GM12892 (cell line): ENCODE data around the gene INSR.
A peak's percentile ranks its signal among the peaks of the same experiment; 100 is the strongest.
"Not testable (repeated sequence)": the region's sequence is repeated elsewhere in the genome, so short reads cannot be mapped to it uniquely, and the experiment has no call there.

Experiments
- DNase-seq: peaks from one replicate; pipeline ENCODE4 v3.0.0; 2011; ENCODE audit not compliant: insufficient read length
- FAIRE-seq: peaks from 2 replicates; lab custom pipeline; 2011; peaks lifted over from hg19 to GRCh38; lab: Jason Lieb, UNC
- POLR2A ChIP-seq: IDR thresholded peaks from 2 replicates; pipeline ENCODE4 v1.6.1; 2011; ENCODE audit warnings: low read depth, low read length, control low read depth
- POLR2AphosphoS5 ChIP-seq: IDR thresholded peaks from 2 replicates; pipeline ENCODE4 v1.6.1; 2011; ENCODE audit warnings: low read depth, low read length, control low read depth
- TAF1 ChIP-seq: IDR thresholded peaks from 2 replicates; pipeline ENCODE4 v1.6.1; 2011; ENCODE audit warnings: low read depth, mild to moderate bottlenecking, control low read depth, low read length, borderline replicate concordance

The INSR gene

GRCh38 chr19:7250057-7250596 is 44.1 kb downstream of the INSR start:
- FAIRE-seq: no peak
- TF ChIP-seq POLR2A: no peak
- TF ChIP-seq POLR2AphosphoS5: no peak
- no peak for TF ChIP-seq TAF1
- DNase-seq: no peak

- FAIRE-seq (peak; percentile 5), DNase-seq (no peak)
- TF ChIP-seq POLR2AphosphoS5 (no peak), TAF1 (no peak), POLR2A (no peak)
These were observed 47.1 kb downstream of the INSR start for GRCh38 chr19:7247155-7247554.

- peak; percentile 9 for FAIRE-seq
- TF ChIP-seq POLR2AphosphoS5 (no peak), TAF1 (no peak), POLR2A (no peak)
- no peak for DNase-seq
These were observed 47.6 kb downstream of the INSR start for GRCh38 chr19:7246601-7247000.

- TF ChIP-seq TAF1: no peak
- TF ChIP-seq POLR2A: no peak
- no peak for TF ChIP-seq POLR2AphosphoS5
- FAIRE-seq (peak; percentile 30), DNase-seq (no peak)
These were observed 51.5 kb downstream of the INSR start for GRCh38 chr19:7242601-7243258.

GRCh38 chr19:7238051-7238450 is 56.2 kb downstream of the INSR start:
- no peak for FAIRE-seq
- no peak for DNase-seq
- no peak for TF ChIP-seq POLR2A
- TF ChIP-seq POLR2AphosphoS5: no peak
- no peak for TF ChIP-seq TAF1

- DNase-seq: no peak
- TF ChIP-seq POLR2A (no peak), POLR2AphosphoS5 (no peak), TAF1 (no peak)
- FAIRE-seq: no peak
These were observed 58.1 kb downstream of the INSR start for GRCh38 chr19:7236153-7236552.

- no peak for FAIRE-seq
- TF ChIP-seq POLR2A (no peak), POLR2AphosphoS5 (no peak), TAF1 (no peak)
- no peak for DNase-seq
These were observed 63.4 kb downstream of the INSR start for GRCh38 chr19:7230826-7231225.

GRCh38 chr19:7229735-7230134 is 64.5 kb downstream of the INSR start:
- no peak for DNase-seq
- no peak for FAIRE-seq
- TF ChIP-seq POLR2AphosphoS5 (no peak), TAF1 (no peak), POLR2A (no peak)

GRCh38 chr19:7228935-7229541 is 65.2 kb downstream of the INSR start:
- FAIRE-seq (no peak), DNase-seq (no peak)
- TF ChIP-seq POLR2A: no peak
- no peak for TF ChIP-seq TAF1
- TF ChIP-seq POLR2AphosphoS5: no peak

GRCh38 chr19:7227735-7228134 is 66.5 kb downstream of the INSR start:
- FAIRE-seq (no peak), DNase-seq (no peak)
- TF ChIP-seq POLR2AphosphoS5: no peak
- TF ChIP-seq TAF1: no peak
- TF ChIP-seq POLR2A: no peak

GRCh38 chr19:7227149-7227548 is 67.1 kb downstream of the INSR start:
- not testable (repeated sequence) for FAIRE-seq, DNase-seq

GRCh38 chr19:7226739-7227138 is 67.5 kb downstream of the INSR start:
- no peak for FAIRE-seq
- TF ChIP-seq POLR2A (no peak), POLR2AphosphoS5 (no peak), TAF1 (no peak)
- no peak for DNase-seq

- DNase-seq: no peak
- FAIRE-seq: no peak
- no peak for TF ChIP-seq POLR2A
These were observed 68.5 kb downstream of the INSR start for GRCh38 chr19:7225741-7226140.

- no peak for TF ChIP-seq POLR2A
- TF ChIP-seq POLR2AphosphoS5: no peak
- TF ChIP-seq TAF1: no peak
- no peak for FAIRE-seq
- DNase-seq: no peak
These were observed 69.2 kb downstream of the INSR start for GRCh38 chr19:7224995-7225394.
